ENCODE measurements around the gene WDR7. TPM values are rescaled to one million over a fixed set of nuclear protein-coding genes. Genes with fewer than 3 reads are reported as not detected.

WDR7 gene
- total and polyA plus RNA-seq, 2 of the 4 experiments (the other 2 are of a cell fraction), result 3.7 to 23.3 TPM

- in situ Hi-C loops (cut with MboI; ENCODE audit: low sequenced_read_pairs) (no loop called here), dilution Hi-C loops (cut with HindIII; ENCODE audit: low sequenced_read_pairs, unreplicated experiment) (no loop called here), intact Hi-C loops (cut with micrococcal nuclease) (no loop called here)
- Histone ChIP-seq H3K36me3 (ENCODE audit: control insufficient read depth, insufficient read depth, low read length) (no peaks in the 10 kb centered on the region), H3K9me1 (ENCODE audit: insufficient read depth, low read length) (no peaks in the 10 kb centered on the region), H4K91ac (ENCODE audit: insufficient read depth, low read depth, low read length) (no peak overlapping the region), H3K4me2 (ENCODE audit: low read depth, low read length) (no peak overlapping the region), H3K23ac (ENCODE audit: low read depth, low read length) (no peak overlapping the region), H2AK5ac (ENCODE audit: low read depth, low read length) (no peak overlapping the region), H4K20me1 (ENCODE audit: insufficient read depth, low read length) (no peaks in the 10 kb centered on the region), H3K9me3 (ENCODE audit: control insufficient read depth, insufficient read depth, low read length) (no peaks in the 10 kb centered on the region), H2AK9ac (replicated peaks; ENCODE audit: low read depth, low read length, poor library complexity) (no peak overlapping the region), H3K18ac (ENCODE audit: low read depth, low read length) (no peak overlapping the region), H3K14ac (replicated peaks; ENCODE audit: low read depth, low read length) (no peak overlapping the region), H3K4ac (ENCODE audit: low read depth, low read length) (no peak overlapping the region), H2AFZ (replicated peaks; ENCODE audit: low read length, poor library complexity) (no peak overlapping the region), H2BK5ac (ENCODE audit: low read depth, low read length, poor library complexity, severe bottlenecking) (no peak overlapping the region), H3K56ac (ENCODE audit: extremely low read depth, insufficient read depth, low read length) (no peak overlapping the region), H4K5ac (ENCODE audit: low read depth, low read length) (no peak overlapping the region), H4K8ac (ENCODE audit: low read depth in 2 of 2, low read length in 2 of 2) (no peak overlapping the region), H2BK20ac (ENCODE audit: low read depth, low read length) (no peak overlapping the region), H3K9ac (ENCODE audit: low read depth, low read length) (no peak overlapping the region), H2BK15ac (ENCODE audit: low read depth, low read length) (no peak overlapping the region), H3K27ac (ENCODE audit: insufficient read depth, low read length) (no peak overlapping the region), H2BK120ac (ENCODE audit: low read depth, low read length) (no peak overlapping the region), H3K4me1 (ENCODE audit: control insufficient read depth, insufficient read depth, low read length) (no peaks in the 10 kb centered on the region), H3K4me3 (ENCODE audit: insufficient read depth, low read depth, low read length) (no peak overlapping the region), H3K79me1 (ENCODE audit: low read depth in 1 of 2, low read length in 2 of 2) (no peaks in the 10 kb centered on the region), H3K27me3 (ENCODE audit: control insufficient read depth, insufficient read depth, low read length) (peaks cover 5% of the 10 kb centered on the region)
- BruUV-seq (replicated peaks), result no TSS peak
- ATAC-seq (ENCODE audit: low read depth) (no peak), DNase-seq (no peak)
- ChIA-PET CTCF (no interaction called here), POLR2A (ENCODE audit: unreplicated experiment) (no interaction called here)
- 67% methylated on average over 3 of the region's 3 CpGs; no CpG with 5 or more reads in 1 of the 2 experiments for WGBS, 2 experiments (ENCODE audit: extremely low coverage in 2 of 2, insufficient read length in 1 of 2)
- TF ChIP-seq POLR2A (IDR thresholded peaks at IDR 0.05; ENCODE audit: low read depth, low read length) (no peak), NFE2L2 (IDR thresholded peaks at IDR 0.05; ENCODE audit: low read depth, low read length) (no peak), BHLHE40 (IDR thresholded peaks at IDR 0.05; ENCODE audit: low read depth, low read length) (no peak), FOS (IDR thresholded peaks at IDR 0.05; ENCODE audit: low read depth, low read length) (no peak)
These were observed 429.3 kb downstream of the WDR7 start for GRCh38 chr18:57080479-57080878.
